NCI-H187 (cell line): ENCODE measurements around the gene MICB.
"Not testable (repeated sequence)": the region's sequence is repeated elsewhere in the genome, so short reads cannot be mapped to it uniquely, and the experiment has no call there.

Experiments
- DNase-seq, 2 experiments: peaks; one replicate each; lab custom pipeline; 2025; lab: John Stamatoyannopoulos, UW

Gene MICB

GRCh38 chr6:31497531-31498476, at the start of gene MICB:
TSS of gene MICB (plus strand) at chr6:31498145. CDS start at chr6:31498194, 49 bp downstream.
- no peak for DNase-seq

- DNase-seq, result no peak
Observed at GRCh38 chr6:31450751-31451150, 47.2 kb upstream of the MICB start.

GRCh38 chr6:31452859-31453258, 45.1 kb upstream of the MICB start:
- DNase-seq, result no peak

- DNase-seq, result no peak
Observed at GRCh38 chr6:31453259-31453658, 44.7 kb upstream of the MICB start.

GRCh38 chr6:31459864-31460263, 38.1 kb upstream of the MICB start:
- DNase-seq, result not testable (repeated sequence)

GRCh38 chr6:31460361-31461025, 37.5 kb upstream of the MICB start:
- DNase-seq, result no peak

- no peak for DNase-seq
Observed at GRCh38 chr6:31462026-31462963, 35.6 kb upstream of the MICB start.

- peak; percentile 16 to 43 for DNase-seq
Observed at GRCh38 chr6:31462964-31463870, 34.7 kb upstream of the MICB start.

- no peak for DNase-seq
Observed at GRCh38 chr6:31464252-31465184, 33.4 kb upstream of the MICB start.

GRCh38 chr6:31465185-31465536, 32.8 kb upstream of the MICB start:
- no peak for DNase-seq

GRCh38 chr6:31465718-31466117, 32.2 kb upstream of the MICB start:
- no peak for DNase-seq

GRCh38 chr6:31466466-31466865, 31.5 kb upstream of the MICB start:
- DNase-seq, result no peak

- DNase-seq, result no peak
Observed at GRCh38 chr6:31467151-31467550, 30.8 kb upstream of the MICB start.

- DNase-seq, result no peak
Observed at GRCh38 chr6:31468311-31468710, 29.6 kb upstream of the MICB start.

GRCh38 chr6:31470801-31471200, 27.1 kb upstream of the MICB start:
- no peak for DNase-seq

- no peak for DNase-seq
Observed at GRCh38 chr6:31471711-31472110, 26.2 kb upstream of the MICB start.

- no peak for DNase-seq
Observed at GRCh38 chr6:31472259-31472658, 25.7 kb upstream of the MICB start.

GRCh38 chr6:31473244-31473643, 24.7 kb upstream of the MICB start:
- DNase-seq, result no peak

- no peak for DNase-seq
Observed at GRCh38 chr6:31473780-31474761, 23.9 kb upstream of the MICB start.
